Endothelial cell of umbilical vein (primary cell): ENCODE measurements around the gene APOL2.

Experiments used
- EZH2 ChIP-seq: IDR thresholded peaks from 2 replicates; pipeline ENCODE4 v1.6.1; 2012; ENCODE audit warnings: borderline replicate concordance, low read depth, mild to moderate bottlenecking, moderate library complexity, low read length, inconsistent platforms; ENCODE audit not compliant: severe bottlenecking
- FOS ChIP-seq: IDR thresholded peaks from 2 replicates; pipeline ENCODE4 v1.6.1; 2011; ENCODE audit warnings: mild to moderate bottlenecking, low read length, moderate library complexity, borderline replicate concordance; ENCODE audit not compliant: insufficient read depth
- GATA2 ChIP-seq: IDR thresholded peaks from 2 replicates; pipeline ENCODE4 v1.7.0; 2011; ENCODE audit warnings: low read depth, mild to moderate bottlenecking, moderate library complexity, mixed read lengths, low read length; ENCODE audit not compliant: insufficient read length, insufficient read depth
- JUN ChIP-seq: IDR thresholded peaks from 2 replicates; pipeline ENCODE4 v1.6.1; 2011; ENCODE audit warnings: borderline replicate concordance, low read depth; ENCODE audit not compliant: insufficient read length, insufficient read depth
- MYC ChIP-seq: IDR thresholded peaks from one replicate; pipeline ENCODE4 v1.6.1; 2011; ENCODE audit warnings: mild to moderate bottlenecking, low read depth, low read length
- POLR2A ChIP-seq: IDR thresholded peaks from 2 replicates; pipeline ENCODE4 v1.6.1; 2012; ENCODE audit warnings: low read depth, mild to moderate bottlenecking, control low read depth, low read length
- POLR2AphosphoS5 ChIP-seq: IDR thresholded peaks from 2 replicates; pipeline ENCODE4 v1.6.1; 2012; ENCODE audit warnings: low read depth, mild to moderate bottlenecking, control low read depth, low read length, moderate library complexity; ENCODE audit not compliant: insufficient read depth
- TF ChIP-seq, protein P1 (sequence below): IDR thresholded peaks from 2 replicates; pipeline ENCODE4 v1.6.1; 2011; ENCODE audit not compliant: insufficient read depth, insufficient read length
- TF ChIP-seq, protein P2 (sequence below), 2 donors: IDR thresholded peaks; 1 replicate in 1 of 2; 2 replicates in 1 of 2; pipeline ENCODE4 v1.5.1; 2011; ENCODE audit warnings: low read length in 2 of 2, mild to moderate bottlenecking in 2 of 2, moderate library complexity in 2 of 2, control low read depth in 1 of 2, inconsistent platforms in 1 of 2, low read depth in 1 of 2; ENCODE audit not compliant: insufficient read depth in 1 of 2; ENCODE audit errors: extremely low read depth in 1 of 2

GRCh38 chr22:36239150-36239400 lies 252 bp downstream of the APOL2 start:
- TF ChIP-seq, protein P1, sequence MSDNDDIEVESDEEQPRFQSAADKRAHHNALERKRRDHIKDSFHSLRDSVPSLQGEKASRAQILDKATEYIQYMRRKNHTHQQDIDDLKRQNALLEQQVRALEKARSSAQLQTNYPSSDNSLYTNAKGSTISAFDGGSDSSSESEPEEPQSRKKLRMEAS, result no peak
- TF ChIP-seq POLR2A, result no peak
- TF ChIP-seq, protein P2, sequence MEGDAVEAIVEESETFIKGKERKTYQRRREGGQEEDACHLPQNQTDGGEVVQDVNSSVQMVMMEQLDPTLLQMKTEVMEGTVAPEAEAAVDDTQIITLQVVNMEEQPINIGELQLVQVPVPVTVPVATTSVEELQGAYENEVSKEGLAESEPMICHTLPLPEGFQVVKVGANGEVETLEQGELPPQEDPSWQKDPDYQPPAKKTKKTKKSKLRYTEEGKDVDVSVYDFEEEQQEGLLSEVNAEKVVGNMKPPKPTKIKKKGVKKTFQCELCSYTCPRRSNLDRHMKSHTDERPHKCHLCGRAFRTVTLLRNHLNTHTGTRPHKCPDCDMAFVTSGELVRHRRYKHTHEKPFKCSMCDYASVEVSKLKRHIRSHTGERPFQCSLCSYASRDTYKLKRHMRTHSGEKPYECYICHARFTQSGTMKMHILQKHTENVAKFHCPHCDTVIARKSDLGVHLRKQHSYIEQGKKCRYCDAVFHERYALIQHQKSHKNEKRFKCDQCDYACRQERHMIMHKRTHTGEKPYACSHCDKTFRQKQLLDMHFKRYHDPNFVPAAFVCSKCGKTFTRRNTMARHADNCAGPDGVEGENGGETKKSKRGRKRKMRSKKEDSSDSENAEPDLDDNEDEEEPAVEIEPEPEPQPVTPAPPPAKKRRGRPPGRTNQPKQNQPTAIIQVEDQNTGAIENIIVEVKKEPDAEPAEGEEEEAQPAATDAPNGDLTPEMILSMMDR (IDR thresholded peaks at IDR 0.05; ENCODE audit: extremely low read depth in 1 of 2, insufficient read depth in 1 of 2, low read depth in 1 of 2, low read length in 2 of 2), result no peak
- no peak for TF ChIP-seq GATA2
- TF ChIP-seq EZH2, result no peak
- TF ChIP-seq POLR2AphosphoS5, result no peak
- TF ChIP-seq FOS, result no peak
- TF ChIP-seq JUN, result no peak
- no peak for TF ChIP-seq MYC
